Measurements from ENCODE around the gene FAM83C. TPM values are rescaled to one million over a fixed set of nuclear protein-coding genes. Genes with fewer than 3 reads are reported as not detected.
"Not testable (repeated sequence)": the region's sequence is repeated elsewhere in the genome, so short reads cannot be mapped to it uniquely, and the experiment has no call there.

FAM83C gene
- total RNA-seq, 1 experiment from 2014 or later: not detected

GRCh38 chr20:35253010-35253409 lies 39.2 kb downstream of the FAM83C start:
- ATAC-seq: no peak
- Mint-ChIP-seq H3K36me3 (no peaks in the 10 kb centered on the region; the same call in none of the 2 replicates), H3K27ac (no peak overlapping the region; the same call in 1 of the 2 replicates), H3K4me3 (no peak overlapping the region), H3K27me3 (ENCODE audit: low read depth) (no peaks in the 10 kb centered on the region), H3K4me1 (peaks cover 34% of the 10 kb centered on the region), H3K9me3 (no peaks in the 10 kb centered on the region)
- TF ChIP-seq NR2C2 (CRISPR knock-in tag; IDR thresholded peaks at IDR 0.05) (no peak), TCF7 (CRISPR knock-in tag; IDR thresholded peaks at IDR 0.05; ENCODE audit: low read depth) (no peak), SOX15 (CRISPR knock-in tag; IDR thresholded peaks at IDR 0.05) (no peak), AR (CRISPR knock-in tag; IDR thresholded peaks at IDR 0.05) (no peak), NFATC4 (CRISPR knock-in tag; IDR thresholded peaks at IDR 0.05) (no peak), GRHL2 (CRISPR knock-in tag; IDR thresholded peaks at IDR 0.05; ENCODE audit: insufficient replicate concordance, severe bottlenecking) (no peak), FOXJ3 (CRISPR knock-in tag; IDR thresholded peaks at IDR 0.05; ENCODE audit: borderline replicate concordance) (no peak), CDX4 (CRISPR knock-in tag; IDR thresholded peaks at IDR 0.05; ENCODE audit: borderline replicate concordance) (no peak), PREB (CRISPR knock-in tag; IDR thresholded peaks at IDR 0.05; ENCODE audit: borderline replicate concordance) (no peak), ZNF138 (CRISPR knock-in tag; conservative IDR thresholded peaks at IDR 0.05) (no peak), KAT7 (CRISPR knock-in tag; IDR thresholded peaks at IDR 0.05; ENCODE audit: borderline replicate concordance) (no peak)
- ChIA-PET POLR2A (interaction anchor here (0.7 kb wide), 1 partner anchor 66 kb away, joined by 9 read pairs; no protein-coding TSS in a partner anchor), CTCF (no interaction called here)
- no peak for DNase-seq (ENCODE audit: low spot score)

GRCh38 chr20:35252598-35252997 lies 39.6 kb downstream of the FAM83C start:
- H3K9me3 Mint-ChIP-seq; H3K27ac Mint-ChIP-seq; POLR2A ChIA-PET; DNase-seq (ENCODE audit: low spot score); H3K27me3 Mint-ChIP-seq (ENCODE audit: low read depth); H3K36me3 Mint-ChIP-seq; CTCF ChIA-PET; H3K4me3 Mint-ChIP-seq; ATAC-seq: not testable (repeated sequence)
- H3K4me1 Mint-ChIP-seq: peaks cover 34% of the 10 kb centered on the region

GRCh38 chr20:35252037-35252461 lies 40.2 kb downstream of the FAM83C start:
- H3K4me3 Mint-ChIP-seq: no peak overlapping the region
- H3K9me3 Mint-ChIP-seq: no peaks in the 10 kb centered on the region
- H3K4me1 Mint-ChIP-seq: peaks cover 33% of the 10 kb centered on the region
- DNase-seq (ENCODE audit: low spot score) (no peak), ATAC-seq (no peak)
- ChIA-PET CTCF (interaction anchor here (0.6 kb wide), 1 partner anchor 86 kb away, joined by 3 read pairs; no protein-coding TSS in a partner anchor), POLR2A (no interaction called here)
- H3K36me3 Mint-ChIP-seq: no peaks in the 10 kb centered on the region; the same call in 1 of the 2 replicates
- H3K27me3 Mint-ChIP-seq (ENCODE audit: low read depth): no peaks in the 10 kb centered on the region
- H3K27ac Mint-ChIP-seq: no peak overlapping the region
- no peak for TF ChIP-seq RELA (CRISPR knock-in tag; IDR thresholded peaks at IDR 0.05; ENCODE audit: borderline replicate concordance)
- TF ChIP-seq ZNF425 (CRISPR knock-in tag; conservative IDR thresholded peaks at IDR 0.05): no peak
- TF ChIP-seq AFF4 (CRISPR knock-in tag; IDR thresholded peaks at IDR 0.05; ENCODE audit: borderline replicate concordance): no peak
- no peak for TF ChIP-seq ZNF512 (CRISPR knock-in tag; IDR thresholded peaks at IDR 0.05; ENCODE audit: borderline replicate concordance)
- no peak for TF ChIP-seq TEAD1 (CRISPR knock-in tag; IDR thresholded peaks at IDR 0.05)
- no peak for TF ChIP-seq FOXJ3 (CRISPR knock-in tag; IDR thresholded peaks at IDR 0.05; ENCODE audit: borderline replicate concordance)
- no peak for TF ChIP-seq MLX (CRISPR knock-in tag; IDR thresholded peaks at IDR 0.05)
- no peak for TF ChIP-seq TP53 (CRISPR knock-in tag; IDR thresholded peaks at IDR 0.05)
